ENCODE measurements around the gene ITGAE.

Gene ITGAE

DNA sequence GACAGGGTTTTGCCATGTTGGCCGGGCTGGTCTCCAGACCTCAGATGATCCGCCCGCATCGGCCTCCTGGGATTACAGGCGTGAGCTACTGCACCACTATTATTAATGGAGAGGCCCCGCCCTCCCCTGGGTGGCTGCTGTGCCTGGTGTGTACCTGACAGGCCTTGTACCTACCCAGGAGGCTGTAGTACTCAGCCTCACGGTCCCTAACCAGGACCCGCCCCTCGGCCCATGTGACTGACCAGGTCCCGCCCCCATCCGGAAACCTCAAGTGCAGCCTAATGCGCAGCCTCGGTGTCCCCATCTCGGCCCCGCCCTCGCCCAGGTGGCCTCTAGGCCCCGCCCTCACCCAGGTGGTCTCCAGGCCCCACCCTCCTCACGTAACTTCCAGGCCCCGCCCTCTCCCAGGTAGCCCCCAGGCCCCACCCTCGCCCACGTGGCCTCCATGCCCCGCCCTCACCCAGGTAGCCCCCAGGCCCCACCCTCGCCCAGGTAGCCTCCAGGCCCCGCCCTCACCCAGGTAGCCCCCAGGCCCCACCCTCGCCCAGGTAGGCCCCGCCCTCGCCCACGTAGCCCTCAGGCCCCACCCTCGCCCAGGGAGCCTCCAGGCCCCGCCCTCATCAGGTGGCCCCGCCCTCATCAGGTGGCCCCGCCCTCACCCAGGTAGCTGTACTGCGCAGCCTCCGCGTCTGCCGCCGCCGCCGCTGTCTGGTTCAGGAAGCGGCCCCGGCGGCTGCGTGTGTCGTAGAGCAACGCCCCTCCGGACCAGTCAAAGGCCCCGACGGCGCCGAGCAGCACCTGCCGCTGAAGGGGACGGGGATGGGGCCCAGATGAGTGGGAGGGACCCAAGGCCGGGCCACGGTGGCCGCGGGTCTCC, 46.3 kb downstream of the ITGAE start:
- no peak overlapping the region for H3K27ac ChIP-seq
- no peak overlapping the region for H3K4me3 ChIP-seq (ENCODE audit: low read depth, low read length)

DNA sequence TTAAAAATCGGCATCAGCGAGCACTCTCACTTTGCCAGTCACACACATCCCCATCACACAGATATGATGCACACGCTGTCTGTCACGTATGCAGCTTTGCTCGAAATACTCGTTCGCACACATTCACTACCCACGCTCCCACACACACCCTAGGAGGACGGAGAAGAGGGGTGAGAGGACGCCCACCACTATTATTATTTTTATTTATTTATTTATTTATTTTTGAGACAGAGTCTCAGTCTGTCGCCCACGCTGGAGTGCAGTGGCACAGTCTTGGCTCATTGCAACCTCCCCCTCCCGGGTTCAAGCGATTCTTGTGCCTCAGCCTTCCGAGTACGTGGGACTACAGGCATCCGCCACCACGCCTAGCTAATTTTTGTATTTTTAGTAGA, 46.9 kb downstream of the ITGAE start:
- Histone ChIP-seq H3K27me3 (replicated peaks) (no peaks in the 10 kb centered on the region), H3K36me3 (replicated peaks) (no peaks in the 10 kb centered on the region), H3K4me3 (ENCODE audit: low read depth, low read length) (no peak overlapping the region), H3K27ac (no peak overlapping the region)
- in situ Hi-C loops (cut with HindIII; ENCODE audit: low pct_ligation_motif_present, low sequenced_read_pairs), result no loop called here
- TF ChIP-seq, protein P1, sequence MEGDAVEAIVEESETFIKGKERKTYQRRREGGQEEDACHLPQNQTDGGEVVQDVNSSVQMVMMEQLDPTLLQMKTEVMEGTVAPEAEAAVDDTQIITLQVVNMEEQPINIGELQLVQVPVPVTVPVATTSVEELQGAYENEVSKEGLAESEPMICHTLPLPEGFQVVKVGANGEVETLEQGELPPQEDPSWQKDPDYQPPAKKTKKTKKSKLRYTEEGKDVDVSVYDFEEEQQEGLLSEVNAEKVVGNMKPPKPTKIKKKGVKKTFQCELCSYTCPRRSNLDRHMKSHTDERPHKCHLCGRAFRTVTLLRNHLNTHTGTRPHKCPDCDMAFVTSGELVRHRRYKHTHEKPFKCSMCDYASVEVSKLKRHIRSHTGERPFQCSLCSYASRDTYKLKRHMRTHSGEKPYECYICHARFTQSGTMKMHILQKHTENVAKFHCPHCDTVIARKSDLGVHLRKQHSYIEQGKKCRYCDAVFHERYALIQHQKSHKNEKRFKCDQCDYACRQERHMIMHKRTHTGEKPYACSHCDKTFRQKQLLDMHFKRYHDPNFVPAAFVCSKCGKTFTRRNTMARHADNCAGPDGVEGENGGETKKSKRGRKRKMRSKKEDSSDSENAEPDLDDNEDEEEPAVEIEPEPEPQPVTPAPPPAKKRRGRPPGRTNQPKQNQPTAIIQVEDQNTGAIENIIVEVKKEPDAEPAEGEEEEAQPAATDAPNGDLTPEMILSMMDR (IDR thresholded peaks at IDR 0.05; ENCODE audit: low read depth, low read length, missing control alignments), result no peak
- DNase-seq, result no peak

More for the DNA sequence above, 46.3 kb downstream of the ITGAE start:
- DNase-seq, result no peak
- no peaks in the 10 kb centered on the region for H3K27me3 ChIP-seq (replicated peaks)
- no peaks in the 10 kb centered on the region for H3K36me3 ChIP-seq (replicated peaks)
- TF ChIP-seq, protein P1 (IDR thresholded peaks at IDR 0.05; ENCODE audit: low read depth, low read length, missing control alignments), result no peak
- in situ Hi-C loops (cut with HindIII; ENCODE audit: low pct_ligation_motif_present, low sequenced_read_pairs), result no loop called here

DNA sequence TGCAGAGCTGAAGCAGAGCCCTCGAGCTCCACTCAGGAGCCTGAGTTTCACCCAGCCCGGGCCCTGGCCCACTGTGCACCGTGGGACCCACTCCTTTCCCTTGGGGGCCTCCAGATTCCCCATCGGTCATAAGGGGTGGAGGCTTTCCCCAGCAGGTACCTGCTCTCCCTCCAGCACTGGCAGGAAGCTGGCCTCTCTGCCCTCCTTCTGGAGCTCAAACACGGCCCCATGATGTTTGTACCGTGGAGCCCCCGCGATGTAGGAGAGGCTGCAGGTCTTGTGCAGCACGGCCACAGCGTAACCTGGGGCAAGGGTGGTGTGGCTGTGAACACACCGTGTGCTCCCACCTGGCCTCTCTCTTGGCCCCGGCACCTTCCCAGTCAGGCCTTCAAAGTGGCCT, 47.4 kb downstream of the ITGAE start:
- H3K4me3 ChIP-seq (ENCODE audit: low read depth, low read length), result no peak overlapping the region
- in situ Hi-C loops (cut with HindIII; ENCODE audit: low pct_ligation_motif_present, low sequenced_read_pairs), result no loop called here
- H3K27me3 ChIP-seq (replicated peaks), result no peaks in the 10 kb centered on the region
- H3K36me3 ChIP-seq (replicated peaks), result no peaks in the 10 kb centered on the region
- H3K27ac ChIP-seq, result no peak overlapping the region
- DNase-seq, result no peak
- TF ChIP-seq, protein P1 (IDR thresholded peaks at IDR 0.05; ENCODE audit: low read depth, low read length, missing control alignments), result no peak

DNA sequence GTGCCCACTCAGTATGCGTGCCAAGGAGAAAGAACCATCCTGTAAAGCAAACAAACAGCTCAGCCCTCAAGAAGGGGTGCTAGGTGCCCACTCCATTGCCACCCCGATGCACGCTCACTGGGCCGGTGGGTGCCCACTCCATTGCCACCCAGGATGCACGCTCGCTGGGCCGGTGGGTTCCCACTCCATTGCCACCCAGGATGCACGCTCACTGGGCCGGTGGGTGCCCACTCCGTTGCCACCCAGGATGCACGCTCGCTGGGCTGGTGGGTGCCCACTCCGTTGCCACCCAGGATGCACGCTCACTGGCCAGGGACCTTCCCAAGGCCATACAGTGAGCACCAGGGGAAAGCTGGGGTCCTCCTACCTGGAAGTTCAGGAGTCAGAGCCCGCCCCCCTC, 49.2 kb downstream of the ITGAE start:
- TF ChIP-seq, protein P1 (IDR thresholded peaks at IDR 0.05; ENCODE audit: low read depth, low read length, missing control alignments), result no peak
- H3K27ac ChIP-seq, result no peak overlapping the region
- no peak for DNase-seq
- H3K27me3 ChIP-seq (replicated peaks), result no peaks in the 10 kb centered on the region
- H3K36me3 ChIP-seq (replicated peaks), result no peaks in the 10 kb centered on the region
- in situ Hi-C loops (cut with HindIII; ENCODE audit: low pct_ligation_motif_present, low sequenced_read_pairs), result no loop called here
- H3K4me3 ChIP-seq (ENCODE audit: low read depth, low read length), result no peak overlapping the region

DNA sequence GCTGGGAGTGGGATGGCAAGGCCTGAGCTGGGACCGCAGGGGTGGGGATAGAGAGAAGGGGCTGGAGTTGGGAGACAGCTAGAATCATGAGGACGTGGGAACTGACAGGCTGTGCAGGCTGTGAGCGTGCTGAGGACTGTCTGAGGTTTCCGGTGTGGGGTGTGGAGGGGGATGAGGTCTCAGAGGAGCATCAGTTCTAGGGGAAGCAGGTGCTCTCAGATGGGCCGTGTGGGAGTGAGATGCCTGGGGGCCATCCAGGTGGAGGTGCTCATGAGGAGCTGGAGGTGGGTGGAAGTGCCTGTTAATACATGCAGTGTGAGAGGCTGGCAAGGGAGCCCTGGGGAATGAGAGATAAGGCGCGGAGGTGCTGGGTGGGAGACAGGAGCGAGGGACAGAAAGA, 50.1 kb downstream of the ITGAE start:
- no peak for DNase-seq
- Histone ChIP-seq H3K4me3 (ENCODE audit: low read depth, low read length) (no peak overlapping the region), H3K27ac (no peak overlapping the region), H3K36me3 (replicated peaks) (no peaks in the 10 kb centered on the region), H3K27me3 (replicated peaks) (no peaks in the 10 kb centered on the region)
- TF ChIP-seq, protein P1 (IDR thresholded peaks at IDR 0.05; ENCODE audit: low read depth, low read length, missing control alignments), result no peak
- in situ Hi-C loops (cut with HindIII; ENCODE audit: low pct_ligation_motif_present, low sequenced_read_pairs), result no loop called here
